Heart left ventricle (tissue), 16 donors: ENCODE results near the gene SUN1. TPM values are rescaled to one million over a fixed set of nuclear protein-coding genes. Genes with fewer than 3 reads are reported as not detected.

Source experiments
- ATAC-seq, 4 donors: fragments of 200-7000 bp; cut with Tn5 transposase; one replicate each; pipeline ENCODE4 v1.9.1; 2020 to 2022; ENCODE audit warnings: moderate library complexity in 4 of 4, mild to moderate bottlenecking in 3 of 4, moderate number of reproducible peaks in 1 of 4
- DNase-seq, 5 donors: peaks; one replicate each; pipeline ENCODE4 v3.0.0-alpha.2; 2020
- H3K27ac ChIP-seq, 12 donors: fragments of 200-600 bp; sonication (generic) in 4 of 12; one replicate each; pipeline versions ENCODE4 v1.5.0 to v1.8.0; 2016 to 2022; ENCODE audit warnings: mild to moderate bottlenecking in 2 of 12
- H3K27me3 ChIP-seq, 9 donors: fragments of 200-600 bp; sonication (generic) in 2 of 9; one replicate each; pipeline versions ENCODE4 v1.5.1 to v1.8.0; 2016 to 2022; ENCODE audit warnings: mild to moderate bottlenecking in 3 of 9
- H3K36me3 ChIP-seq, 9 donors: fragments of 200-600 bp; sonication (generic) in 2 of 9; one replicate each; pipeline versions ENCODE4 v1.5.0 to v1.8.0; 2018 to 2022; ENCODE audit warnings: mild to moderate bottlenecking in 2 of 9
- H3K4me1 ChIP-seq, 12 donors: fragments of 200-600 bp; sonication (generic) in 4 of 12; one replicate each; pipeline versions ENCODE4 v1.5.0 to v1.8.0; 2016 to 2022; ENCODE audit warnings: mild to moderate bottlenecking in 3 of 12
- H3K4me3 ChIP-seq, 12 donors: fragments of 200-600 bp; sonication (generic) in 4 of 12; one replicate each; pipeline versions ENCODE4 v1.5.0 to v1.8.0; 2017 to 2022; ENCODE audit warnings: mild to moderate bottlenecking in 9 of 12, moderate library complexity in 4 of 12
- H3K9me3 ChIP-seq, 12 donors: fragments of 200-600 bp; sonication (generic) in 4 of 12; one replicate each; pipeline versions ENCODE4 v1.5.0 to v1.8.0; 2016 to 2022; ENCODE audit warnings: mild to moderate bottlenecking in 1 of 12
- POLR2A ChIP-seq, 2 donors: fragments of 450-650 bp; IDR thresholded peaks; one replicate each; pipeline ENCODE4 v1.6.1; 2017; ENCODE audit warnings: antibody characterized with exemption in 2 of 2, mild to moderate bottlenecking in 2 of 2, moderate library complexity in 2 of 2
- WGBS, 4 donors: extraction: QIAGEN DNeasy Blood & Tissue Kit in 2 of 4; methylation state at CpG; one replicate each; pipeline versions ENCODE4 v1.1.5 to v1.1.7; 2013 to 2018; 5-methylcytosine and 5-hydroxymethylcytosine counted together
- intact Hi-C, 10 donors: fragments of 100-400 bp; cut with DNase I; formaldehyde crosslinking; loops; one replicate each; pipeline versions ENCODE4 v1.11.1 to v1.14.2; 2022
- polyA plus RNA-seq, 2 donors: library from polyadenylated mRNA; stranded (reverse); fragments of 200-250 nt; gene quantifications; one replicate each; pipeline ENCODE4 v1.2.3, GENCODE V29; 2013
- total RNA-seq, 9 donors: library from RNA; depleted of rRNA in 2 of 9; stranded (reverse); fragments of >200 nt in 2 of 9; fragmentation: NEBNext Ultra II Directional in 3 of 9; extraction: Animal tissue kit (Norgen Biotek cat#: 25700) in 3 of 9; gene quantifications; one replicate each; pipeline versions ENCODE4 v1.1.0 to v1.2.4, GENCODE V29; 2016 to 2023
- TF ChIP-seq, protein P1 (sequence below), 12 donors: fragments of 200-600 bp; sonication (generic) in 4 of 12; IDR thresholded peaks; one replicate each; pipeline versions ENCODE4 v1.5.0 to v1.8.0; 2018 to 2022; ENCODE audit warnings: antibody characterized with exemption in 12 of 12, mild to moderate bottlenecking in 5 of 12
- donor health status: ischemic (EF 13 %, LVEDD 7.1; RV severe dilation, severe dysfunction).
- donor health status: healthy with polysubstance abuse.
- donor health status: DM: no; HTN: yes; CAD: no.
- donor health status: DM: no; HTN: no; CAD: no.
- donor health status: ischemic (EF 25% LVEDD 6.9; RV normal size, moderate dysfunction).
- donor health status: ischemic (EF 25% LVEDD 5.7; RV mildly dilated, moderate dysfunction).
- donor health status: healthy.
- donor health status: DM: yes; HTN: yes; CAD: no.
- donor health status: ischemic (EF 35%, LVEDD 5.7; RV mildly dilated, moderate dysfunction).
- donor health status: nonischemic (EF 11% LVEDD 7.7; RV severe dilation, severe dysfunction).
- donor health status: DM: yes; HTN: yes; CAD: no.
- donor health status: PGD.
- donor health status: ischemic (EF 29% LVEDD 5.4; RV normal size, mild dysfunction).
- donor health status: nonischemic (EF 23%, LVEDD 6.1; RV moderate dilation, normal function).

Gene SUN1
- total and polyA plus RNA-seq, 11 donors = 111 to 203 (median 151) TPM

DNA sequence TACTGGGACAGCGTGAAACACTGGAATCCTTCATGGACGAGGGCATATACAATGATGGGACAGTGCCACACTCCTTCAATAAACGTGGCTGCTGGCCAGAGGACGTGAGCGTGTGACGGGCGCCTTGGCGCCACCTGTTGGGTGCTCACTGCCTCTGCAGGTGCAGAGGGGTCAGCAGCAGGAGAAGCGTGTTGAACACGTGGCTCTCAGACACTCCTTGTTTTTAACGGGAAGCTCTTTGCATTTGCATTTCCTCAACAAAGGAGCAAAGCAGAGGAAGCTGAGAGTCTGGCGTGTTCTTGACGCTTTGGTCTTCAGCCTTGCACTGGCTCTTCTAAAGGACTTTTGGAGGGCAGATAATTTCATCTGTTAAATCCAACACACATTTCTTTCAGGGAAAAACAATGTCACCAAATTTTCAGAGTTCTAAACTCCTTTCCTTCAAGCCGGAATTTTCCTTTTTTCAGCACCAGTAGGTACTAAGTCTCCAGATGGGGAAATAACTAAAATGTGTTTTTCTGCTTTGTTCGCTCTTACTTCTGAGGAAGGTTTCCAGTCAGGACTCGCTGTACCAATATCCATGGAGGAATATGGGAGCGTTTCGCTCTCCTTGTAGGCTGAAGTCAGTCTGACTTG lies 41.2 kb downstream of the SUN1 start:
- TF ChIP-seq, protein P1, sequence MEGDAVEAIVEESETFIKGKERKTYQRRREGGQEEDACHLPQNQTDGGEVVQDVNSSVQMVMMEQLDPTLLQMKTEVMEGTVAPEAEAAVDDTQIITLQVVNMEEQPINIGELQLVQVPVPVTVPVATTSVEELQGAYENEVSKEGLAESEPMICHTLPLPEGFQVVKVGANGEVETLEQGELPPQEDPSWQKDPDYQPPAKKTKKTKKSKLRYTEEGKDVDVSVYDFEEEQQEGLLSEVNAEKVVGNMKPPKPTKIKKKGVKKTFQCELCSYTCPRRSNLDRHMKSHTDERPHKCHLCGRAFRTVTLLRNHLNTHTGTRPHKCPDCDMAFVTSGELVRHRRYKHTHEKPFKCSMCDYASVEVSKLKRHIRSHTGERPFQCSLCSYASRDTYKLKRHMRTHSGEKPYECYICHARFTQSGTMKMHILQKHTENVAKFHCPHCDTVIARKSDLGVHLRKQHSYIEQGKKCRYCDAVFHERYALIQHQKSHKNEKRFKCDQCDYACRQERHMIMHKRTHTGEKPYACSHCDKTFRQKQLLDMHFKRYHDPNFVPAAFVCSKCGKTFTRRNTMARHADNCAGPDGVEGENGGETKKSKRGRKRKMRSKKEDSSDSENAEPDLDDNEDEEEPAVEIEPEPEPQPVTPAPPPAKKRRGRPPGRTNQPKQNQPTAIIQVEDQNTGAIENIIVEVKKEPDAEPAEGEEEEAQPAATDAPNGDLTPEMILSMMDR (IDR thresholded peaks at IDR 0.05) = peak; percentile 89 to 98 (median 93)
- TF ChIP-seq POLR2A (IDR thresholded peaks at IDR 0.05) = no peak
- 27 to 31% (median 28%) methylated on average over 18 of the region's 18 CpGs for WGBS, 4 donors
- peaks cover 0 to 58% (median 39%) of the 10 kb centered on the region in 9 donors for H3K36me3 ChIP-seq

DNA sequence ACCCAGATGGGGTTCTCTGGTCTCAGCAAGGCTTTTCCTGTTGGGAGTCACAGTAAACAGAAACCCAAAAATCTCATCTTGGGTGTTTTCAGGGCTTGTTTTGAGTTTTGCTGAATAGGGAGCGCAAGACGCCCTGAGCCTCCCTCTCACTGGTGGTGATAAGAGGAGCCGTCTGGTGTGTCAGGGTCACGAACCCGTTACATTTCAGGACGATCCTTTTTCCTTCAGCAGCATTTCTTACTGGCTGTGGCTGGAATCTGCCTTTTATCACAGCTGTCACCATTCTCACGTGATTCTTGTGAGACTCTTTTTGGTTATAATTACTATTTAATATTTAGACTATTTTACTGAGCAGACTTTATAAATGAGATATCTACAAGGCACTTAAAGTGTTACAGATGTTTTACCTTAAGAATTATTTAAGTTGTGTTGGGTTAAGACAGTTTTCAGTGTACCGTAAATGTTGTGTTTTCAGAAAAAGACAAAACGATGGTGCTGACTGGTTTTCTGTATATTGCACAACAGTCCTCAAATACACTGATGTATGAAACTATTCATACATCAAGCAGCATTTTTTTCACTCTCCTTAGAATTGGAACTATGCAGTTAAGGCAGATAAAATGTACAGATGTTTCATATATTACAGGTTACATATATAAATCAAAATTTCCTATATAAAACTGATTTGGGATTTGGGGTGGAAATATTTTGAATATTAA lies 41.9 kb downstream of the SUN1 start:
- Histone ChIP-seq H3K36me3 (peaks cover 0 to 60% (median 40%) of the 10 kb centered on the region in 9 donors), H3K9me3 (no peaks in the 10 kb centered on the region), H3K4me1 (peaks cover 10 to 59% (median 37%) of the 10 kb centered on the region in 12 donors), H3K27me3 (no peaks in the 10 kb centered on the region), H3K4me3 (no peak overlapping the region), H3K27ac (peak overlapping the region in 11 of 12 donors; percentile 27 to 79 (median 65))
- TF ChIP-seq POLR2A (IDR thresholded peaks at IDR 0.05) = no peak
- TF ChIP-seq, protein P1 (IDR thresholded peaks at IDR 0.05) = no peak
- 51 to 66% (median 60%) methylated on average over 9 of the region's 9 CpGs for WGBS, 4 donors
- intact Hi-C loops = loop anchor here in 9 of 10 donors (2.0 to 10.0 kb wide), 9 partner anchors 37 to 557 kb away; partner anchors contain the start of genes PDGFA (in 1 of the 9) and SUN1 (in 1 of the 9)
- ATAC-seq (no peak), DNase-seq (peak in 1 of 5 donors; percentile 10)

More for the DNA sequence above, 41.2 kb downstream of the SUN1 start:
- Histone ChIP-seq H3K27me3 (no peaks in the 10 kb centered on the region), H3K9me3 (no peaks in the 10 kb centered on the region), H3K4me3 (no peak overlapping the region), H3K4me1 (peaks cover 10 to 58% (median 32%) of the 10 kb centered on the region in 12 donors), H3K27ac (peak overlapping the region in 11 of 12 donors; percentile 27 to 79 (median 65))
- DNase-seq = peak; percentile 80 to 91 (median 85)
- intact Hi-C loops = loop anchor here (1.0 to 10.0 kb wide), 13 partner anchors 36 to 556 kb away; partner anchors contain the start of genes PDGFA (in 1 of the 10) and SUN1 (in 1 of the 10)
- peak; percentile 40 to 69 (median 43) for ATAC-seq

DNA sequence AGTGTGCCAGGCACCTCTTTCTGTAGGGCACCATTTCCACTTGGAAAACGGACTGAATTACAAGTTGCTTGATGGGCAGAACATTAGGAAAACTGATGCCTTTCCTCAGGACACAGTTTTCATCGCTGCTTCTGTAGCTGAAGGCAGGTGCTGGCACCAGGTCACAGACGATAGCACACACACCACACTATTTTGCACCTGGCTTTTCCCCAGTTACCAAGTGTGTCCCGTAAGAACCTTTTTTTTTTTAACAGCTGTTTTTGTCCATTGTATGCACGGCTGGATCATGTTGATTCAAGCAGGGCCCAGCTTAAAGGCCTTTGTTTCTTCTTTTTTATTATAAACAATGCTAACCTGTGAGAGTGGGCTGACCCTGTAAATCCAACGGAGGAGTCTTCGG lies 42.8 kb downstream of the SUN1 start:
- H3K27ac ChIP-seq = peak overlapping the region in 7 of 12 donors; percentile 59 to 89 (median 84)

More for the DNA sequence above, 42.8 kb downstream of the SUN1 start:
- no peak overlapping the region for H3K4me3 ChIP-seq
- no peak for ATAC-seq
- H3K36me3 ChIP-seq = peaks cover 0 to 53% (median 35%) of the 10 kb centered on the region in 9 donors
- TF ChIP-seq, protein P1 (IDR thresholded peaks at IDR 0.05) = no peak
- TF ChIP-seq POLR2A (IDR thresholded peaks at IDR 0.05) = no peak
- no peaks in the 10 kb centered on the region for H3K27me3 ChIP-seq
- no peaks in the 10 kb centered on the region for H3K9me3 ChIP-seq
- H3K4me1 ChIP-seq = peaks cover 10 to 61% (median 37%) of the 10 kb centered on the region in 12 donors
- DNase-seq = no peak
- WGBS, 4 donors = 77 to 81% (median 79%) methylated on average over 7 of the region's 7 CpGs
- intact Hi-C loops = loop anchor here in 4 of 10 donors (2.0 to 10.0 kb wide), 5 partner anchors 88 to 550 kb away; partner anchors contain the start of gene PDGFA (in 1 of the 4)
